GM12801 (cell line): ENCODE results near the gene CRTC2.

Experiments used
- CTCF ChIP-seq: IDR thresholded peaks from one replicate; pipeline ENCODE4 v1.5.1; 2011; ENCODE audit warnings: control low read depth; ENCODE audit not compliant: insufficient read length; ENCODE audit errors: extremely low read depth

The CRTC2 gene

GRCh38 chr1:153919876-153920852 lies 38.2 kb downstream of the CRTC2 start:
- no peak for TF ChIP-seq CTCF

DNA sequence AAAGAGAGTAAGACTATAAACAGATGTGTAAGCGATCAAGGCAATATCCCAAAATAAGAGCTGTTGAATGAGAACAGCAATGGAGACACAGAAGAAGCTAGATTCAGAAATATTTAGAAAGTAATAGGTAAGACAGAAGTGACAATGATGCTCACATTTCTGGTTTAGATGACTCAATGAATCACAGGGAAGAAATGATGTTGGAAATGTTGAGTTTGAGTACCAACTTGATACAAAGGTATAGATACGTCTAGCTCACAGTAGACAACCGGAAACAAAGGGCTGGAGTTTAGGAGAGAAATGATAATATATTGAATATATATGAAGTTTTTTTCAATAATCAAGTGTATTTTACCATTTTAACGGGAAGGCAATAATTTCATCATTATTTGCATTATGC lies 42.1 kb downstream of the CRTC2 start:
- no peak for TF ChIP-seq CTCF

GRCh38 chr1:153912349-153912748 lies 46.1 kb downstream of the CRTC2 start:
- no peak for TF ChIP-seq CTCF

DNA sequence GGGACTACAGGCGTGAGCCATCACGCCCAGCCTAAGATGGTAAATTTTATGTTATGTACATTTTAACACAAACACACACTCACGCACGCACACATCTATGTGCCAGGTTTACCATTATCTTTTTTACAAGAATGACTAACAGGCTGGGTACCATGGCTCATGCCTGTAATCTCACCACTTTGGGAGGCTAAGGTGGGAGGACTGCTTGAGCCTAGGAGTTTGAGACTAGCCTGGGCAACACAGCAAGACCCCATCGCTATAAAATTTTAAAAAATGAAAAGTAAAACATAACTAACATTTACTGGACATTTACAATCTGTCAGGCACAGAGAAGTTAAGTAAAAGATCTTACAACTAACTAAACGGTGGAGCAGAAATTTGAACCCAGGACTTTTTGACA lies 50.3 kb downstream of the CRTC2 start:
- TF ChIP-seq CTCF = no peak

DNA sequence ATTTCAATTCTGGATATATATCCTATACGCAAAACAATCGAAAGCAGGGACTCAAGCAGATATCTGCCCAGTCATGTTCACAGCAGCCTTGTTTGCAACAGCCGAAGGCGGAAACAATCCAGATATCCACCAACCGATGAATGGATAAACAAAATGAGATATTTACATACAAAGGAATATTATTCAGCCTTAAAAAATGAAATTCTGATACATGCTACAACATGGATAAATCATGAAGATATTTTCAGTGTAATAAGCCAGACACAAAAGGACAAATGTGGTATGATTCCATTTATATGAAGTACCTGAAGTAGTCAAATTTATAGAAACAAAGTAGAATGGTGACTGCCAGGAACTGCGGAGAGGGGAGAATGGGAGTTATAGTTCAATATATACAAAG lies 51.3 kb downstream of the CRTC2 start:
- no peak for TF ChIP-seq CTCF

DNA sequence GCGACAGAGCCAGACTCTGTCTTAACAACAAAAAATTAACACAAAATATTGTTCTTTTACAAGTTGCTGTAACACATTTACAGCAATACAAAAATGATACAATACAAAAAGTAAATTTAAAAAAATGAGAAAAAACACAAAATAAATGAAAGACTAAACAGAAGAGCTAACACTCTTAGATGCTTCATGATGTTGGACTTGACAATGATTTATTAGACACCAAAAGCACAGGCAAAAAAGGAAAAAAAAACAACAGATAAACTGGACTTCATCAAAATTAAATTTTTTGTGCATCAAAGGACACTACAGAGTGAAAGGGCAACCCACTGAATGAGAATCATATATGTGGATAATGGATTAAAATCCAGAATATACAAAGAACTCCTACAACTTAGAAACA lies 52.0 kb downstream of the CRTC2 start:
- no peak for TF ChIP-seq CTCF

GRCh38 chr1:153903841-153904455 lies 54.5 kb downstream of the CRTC2 start:
- no peak for TF ChIP-seq CTCF
